ENCODE measurements around the gene COL4A3. TPM values are rescaled to one million over a fixed set of nuclear protein-coding genes. Genes with fewer than 3 reads are reported as not detected.

The COL4A3 gene
- total RNA-seq, 1 donor from 2014 or later, result 0.34 TPM

- no peaks in the 10 kb centered on the region for H3K9me3 Mint-ChIP-seq (ENCODE audit: low read depth)
Measured at GRCh38 chr2:227351639-227352038, 187.2 kb downstream of the COL4A3 start.

DNA sequence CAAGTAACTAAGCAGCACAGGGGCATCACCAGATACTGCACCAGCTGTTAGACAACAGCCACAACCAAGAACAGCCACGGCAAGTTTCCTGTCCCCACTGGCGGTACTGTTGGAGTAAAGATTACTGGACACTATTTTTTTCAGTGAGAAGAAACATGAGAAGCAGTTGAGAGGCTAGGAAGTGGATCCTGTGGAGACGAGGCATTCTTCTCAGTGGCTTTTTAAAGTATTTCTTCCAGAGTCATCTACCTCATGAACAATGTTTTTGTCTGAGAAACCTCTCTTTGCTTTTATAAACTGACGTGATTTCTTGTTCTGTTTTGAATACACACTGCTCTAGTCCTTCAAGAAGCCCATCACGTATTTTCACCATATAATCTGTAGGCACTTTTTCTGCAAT is 195.9 kb downstream of the COL4A3 start:
- Mint-ChIP-seq H3K4me3 (ENCODE audit: low read depth) (no peak overlapping the region), H3K36me3 (ENCODE audit: insufficient read depth) (peaks cover 8% of the 10 kb centered on the region), H3K9me3 (ENCODE audit: low read depth) (no peaks in the 10 kb centered on the region), H3K27me3 (no peaks in the 10 kb centered on the region), H3K27ac (no peak overlapping the region), H3K4me1 (ENCODE audit: low read depth) (no peaks in the 10 kb centered on the region)
- DNase-seq (ENCODE audit: low spot score, unreplicated experiment), result no peak
- TF ChIP-seq, protein P1, sequence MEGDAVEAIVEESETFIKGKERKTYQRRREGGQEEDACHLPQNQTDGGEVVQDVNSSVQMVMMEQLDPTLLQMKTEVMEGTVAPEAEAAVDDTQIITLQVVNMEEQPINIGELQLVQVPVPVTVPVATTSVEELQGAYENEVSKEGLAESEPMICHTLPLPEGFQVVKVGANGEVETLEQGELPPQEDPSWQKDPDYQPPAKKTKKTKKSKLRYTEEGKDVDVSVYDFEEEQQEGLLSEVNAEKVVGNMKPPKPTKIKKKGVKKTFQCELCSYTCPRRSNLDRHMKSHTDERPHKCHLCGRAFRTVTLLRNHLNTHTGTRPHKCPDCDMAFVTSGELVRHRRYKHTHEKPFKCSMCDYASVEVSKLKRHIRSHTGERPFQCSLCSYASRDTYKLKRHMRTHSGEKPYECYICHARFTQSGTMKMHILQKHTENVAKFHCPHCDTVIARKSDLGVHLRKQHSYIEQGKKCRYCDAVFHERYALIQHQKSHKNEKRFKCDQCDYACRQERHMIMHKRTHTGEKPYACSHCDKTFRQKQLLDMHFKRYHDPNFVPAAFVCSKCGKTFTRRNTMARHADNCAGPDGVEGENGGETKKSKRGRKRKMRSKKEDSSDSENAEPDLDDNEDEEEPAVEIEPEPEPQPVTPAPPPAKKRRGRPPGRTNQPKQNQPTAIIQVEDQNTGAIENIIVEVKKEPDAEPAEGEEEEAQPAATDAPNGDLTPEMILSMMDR (IDR thresholded peaks at IDR 0.05; ENCODE audit: unreplicated experiment), result no peak

More at GRCh38 chr2:227351639-227352038, 187.2 kb downstream of the COL4A3 start:
- Mint-ChIP-seq H3K27ac (no peak overlapping the region), H3K4me3 (ENCODE audit: low read depth) (no peak overlapping the region), H3K4me1 (ENCODE audit: low read depth) (peaks cover 10% of the 10 kb centered on the region), H3K27me3 (no peaks in the 10 kb centered on the region), H3K36me3 (ENCODE audit: insufficient read depth) (peaks cover 19% of the 10 kb centered on the region)
- TF ChIP-seq, protein P1 (IDR thresholded peaks at IDR 0.05; ENCODE audit: unreplicated experiment), result no peak
- no peak for DNase-seq (ENCODE audit: low spot score, unreplicated experiment)

GRCh38 chr2:227363756-227364155 is 199.3 kb downstream of the COL4A3 start:
- no peaks in the 10 kb centered on the region for H3K4me1 Mint-ChIP-seq (ENCODE audit: low read depth)
- DNase-seq (ENCODE audit: low spot score, unreplicated experiment), result no peak
- H3K36me3 Mint-ChIP-seq (ENCODE audit: insufficient read depth), result peaks cover 4% of the 10 kb centered on the region
- no peak overlapping the region for H3K4me3 Mint-ChIP-seq (ENCODE audit: low read depth)
- H3K9me3 Mint-ChIP-seq (ENCODE audit: low read depth), result no peaks in the 10 kb centered on the region
- TF ChIP-seq, protein P1 (IDR thresholded peaks at IDR 0.05; ENCODE audit: unreplicated experiment), result no peak
- H3K27ac Mint-ChIP-seq, result no peak overlapping the region
- no peaks in the 10 kb centered on the region for H3K27me3 Mint-ChIP-seq

Other genes with a start within 250 kb of the COL4A3 start
- 0.41 and 0.44 TPM in 2 replicates for gene COL4A4, start 419 bp upstream of the COL4A3 start, total RNA-seq
- gene MFF, start 160.6 kb downstream of the COL4A3 start, total RNA-seq, result 84.8 and 94.7 TPM in 2 replicates
- not detected in 2 replicates for gene TM4SF20, start 214.7 kb downstream of the COL4A3 start, total RNA-seq
- not detected in 2 replicates for gene SCYGR1, start 223.3 kb downstream of the COL4A3 start, total RNA-seq